GM23338 (cell line): ENCODE data around the gene PAPPA2. TPM values are rescaled to one million over a fixed set of nuclear protein-coding genes. Genes with fewer than 3 reads are reported as not detected.

ENCODE experiments used
- ATAC-seq: fragments of 200-7000 bp; cut with Tn5 transposase; 3 replicates; pipeline ENCODE4 v1.9.1; 2020
- DNase-seq: peaks from one replicate; pipeline ENCODE4 v3.0.0-alpha.2; 2015; ENCODE audit warnings: low spot score
- H2AFZ ChIP-seq: fragments of 200-600 bp; sonication (generic); 2 replicates; pipeline ENCODE4 v1.8.0; 2016; ENCODE audit warnings: antibody characterized with exemption, mild to moderate bottlenecking, moderate library complexity
- H3F3A ChIP-seq: fragments of 200-600 bp; sonication (generic); replicated peaks from 2 replicates; pipeline ENCODE4 v1.8.0; 2017; ENCODE audit warnings: antibody characterized with exemption, mixed run types, low read depth
- H3K27ac ChIP-seq: fragments of 200-600 bp; sonication (generic); 2 replicates; pipeline ENCODE4 v1.6.1; 2016; ENCODE audit warnings: low read depth
- H3K27me3 ChIP-seq: fragments of 200-600 bp; sonication (generic); 2 replicates; pipeline ENCODE4 v1.8.0; 2016; ENCODE audit warnings: mild to moderate bottlenecking, mixed run types, moderate library complexity; ENCODE audit not compliant: insufficient read depth
- H3K36me3 ChIP-seq: fragments of 200-600 bp; sonication (generic); 2 replicates; pipeline ENCODE4 v1.8.0; 2016; ENCODE audit warnings: mild to moderate bottlenecking; ENCODE audit not compliant: insufficient read depth
- H3K4me1 ChIP-seq: fragments of 200-600 bp; sonication (generic); 2 replicates; pipeline ENCODE4 v1.8.0; 2016; ENCODE audit warnings: mild to moderate bottlenecking, moderate library complexity; ENCODE audit not compliant: insufficient read depth
- H3K4me2 ChIP-seq: fragments of 200-600 bp; sonication (generic); 2 replicates; pipeline ENCODE4 v1.7.1; 2017; ENCODE audit warnings: mixed run types
- H3K4me3 ChIP-seq: fragments of 200-600 bp; sonication (generic); 2 replicates; pipeline ENCODE4 v1.6.1; 2016; ENCODE audit warnings: mixed run types
- H3K79me2 ChIP-seq: fragments of 200-600 bp; sonication (generic); replicated peaks from 2 replicates; pipeline ENCODE4 v1.8.0; 2017; ENCODE audit warnings: mild to moderate bottlenecking; ENCODE audit not compliant: insufficient read depth
- H3K9me2 ChIP-seq: fragments of 200-600 bp; sonication (generic); 2 replicates; pipeline ENCODE4 v1.8.0; 2017; ENCODE audit not compliant: insufficient read depth
- H4K20me1 ChIP-seq: fragments of 200-600 bp; sonication (generic); replicated peaks from 2 replicates; pipeline ENCODE4 v1.8.0; 2017; ENCODE audit warnings: mild to moderate bottlenecking; ENCODE audit not compliant: insufficient read depth
- H3K27ac Mint-ChIP-seq: 2 replicates; pipeline ENCODE4 v1.8.0; 2020; ENCODE audit warnings: inconsistent platforms, mild to moderate bottlenecking, moderate library complexity, mixed read lengths
- H3K27me3 Mint-ChIP-seq: 3 replicates; pipeline ENCODE4 v1.8.0; 2022; ENCODE audit warnings: low read depth, mild to moderate bottlenecking, moderate library complexity, mixed read lengths, inconsistent platforms; ENCODE audit not compliant: insufficient read depth, poor library complexity
- H3K36me3 Mint-ChIP-seq: 3 replicates; pipeline ENCODE4 v1.8.0; 2021; ENCODE audit warnings: low read depth, mild to moderate bottlenecking, inconsistent platforms, moderate library complexity, mixed read lengths
- H3K4me1 Mint-ChIP-seq: 3 replicates; pipeline ENCODE4 v1.8.0; 2020; ENCODE audit warnings: mild to moderate bottlenecking, inconsistent platforms, mixed read lengths
- H3K4me3 Mint-ChIP-seq: 3 replicates; pipeline ENCODE4 v1.8.0; 2021; ENCODE audit warnings: moderate library complexity, mild to moderate bottlenecking, inconsistent platforms, mixed read lengths
- H3K9me3 Mint-ChIP-seq: 3 replicates; pipeline ENCODE4 v1.8.0; 2020; ENCODE audit warnings: moderate library complexity, mild to moderate bottlenecking, inconsistent platforms, mixed read lengths
- CREB1 ChIP-seq: fragments of 250-450 bp; sonication (Bioruptor Pico); IDR thresholded peaks from 2 replicates; pipeline ENCODE4 v1.5.0; 2020; ENCODE audit warnings: low read depth, mild to moderate bottlenecking, moderate library complexity
- EZH2 ChIP-seq: fragments of 200-600 bp; sonication (generic); IDR thresholded peaks from one replicate; pipeline ENCODE4 v1.8.0; 2017; ENCODE audit warnings: antibody characterized with exemption, mild to moderate bottlenecking, low read depth; ENCODE audit not compliant: unreplicated experiment
- EZH2phosphoT487 ChIP-seq: fragments of 200-600 bp; sonication (generic); IDR thresholded peaks from one replicate; pipeline ENCODE4 v1.8.1; 2018; ENCODE audit warnings: antibody characterized with exemption; ENCODE audit not compliant: unreplicated experiment
- JUNB ChIP-seq: IDR thresholded peaks from one replicate; pipeline ENCODE4 v1.6.1; 2016; ENCODE audit warnings: antibody characterized with exemption; ENCODE audit not compliant: unreplicated experiment
- POLR2AphosphoS5 ChIP-seq: IDR thresholded peaks from 2 replicates; pipeline ENCODE4 v1.6.1; 2016; ENCODE audit warnings: antibody characterized with exemption, low read depth
- STAT1 ChIP-seq: IDR thresholded peaks from one replicate; pipeline ENCODE4 v1.6.1; 2016; ENCODE audit warnings: antibody characterized with exemption; ENCODE audit not compliant: unreplicated experiment
- ZNF114 ChIP-seq: fragments of 250-450 bp; sonication (Bioruptor Pico); IDR thresholded peaks from 2 replicates; pipeline ENCODE4 v1.5.0; 2020; ENCODE audit warnings: mild to moderate bottlenecking, moderate library complexity
- ZNF331 ChIP-seq: fragments of 250-450 bp; sonication (Bioruptor Pico); IDR thresholded peaks from 2 replicates; pipeline ENCODE4 v1.5.0; 2020; ENCODE audit warnings: low read depth, mild to moderate bottlenecking, moderate library complexity
- polyA plus RNA-seq: library from polyadenylated mRNA; unstranded; fragments of >200 nt; fragmentation: Nextera tagmentation; extraction: Ambion mirVana; gene quantifications from 2 replicates; pipeline ENCODE4 v1.2.1, GENCODE V29; 2016
- total RNA-seq: library from RNA; depleted of rRNA; stranded (reverse); fragments of >200 nt; shearing (Covaris generic); gene quantifications from 2 replicates; pipeline ENCODE4 v1.2.3, GENCODE V29; 2014
- TF ChIP-seq, protein P1 (sequence below): fragments of 250-450 bp; sonication (Bioruptor Pico); IDR thresholded peaks from 2 replicates; pipeline ENCODE4 v1.5.0; 2020; ENCODE audit warnings: mild to moderate bottlenecking, moderate library complexity
- TF ChIP-seq, protein P2 (sequence below), 2 experiments: fragments of 200-600 bp in 1 of 2; sonication (generic) in 1 of 2; conservative IDR thresholded peaks; 2 replicates each; pipeline versions ENCODE4 v1.5.1 to v1.6.1; 2016 to 2017; ENCODE audit warnings: antibody characterized with exemption in 2 of 2, low read depth in 2 of 2, mild to moderate bottlenecking in 2 of 2, moderate library complexity in 1 of 2
- TF ChIP-seq, protein P3 (sequence below): IDR thresholded peaks from 2 replicates; pipeline ENCODE4 v1.6.1; 2016; ENCODE audit warnings: antibody characterized with exemption

Gene PAPPA2
- total and polyA plus RNA-seq, 2 experiments from 2014 or later, result 1.4 to 1.7 TPM

DNA sequence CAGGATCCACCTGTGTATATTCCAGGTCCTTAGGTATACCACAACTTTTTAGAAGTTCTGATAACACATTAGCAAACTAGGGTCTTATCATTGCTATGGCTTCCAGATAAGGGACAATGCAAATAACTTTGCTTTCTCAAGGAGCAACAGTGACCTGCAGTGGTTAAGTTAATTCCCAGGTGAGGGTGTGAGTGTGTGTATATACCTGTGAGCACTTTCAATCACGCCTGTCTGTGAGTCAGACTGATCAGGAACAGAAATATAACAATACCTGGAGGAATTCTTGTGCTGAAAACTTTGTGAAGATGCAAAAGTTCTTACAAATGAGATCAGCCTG lies 317.0 kb downstream of the PAPPA2 start:
- no peak for DNase-seq
- H3K4me1 Mint-ChIP-seq, result peaks cover 3% of the 10 kb centered on the region; the same call in 1 of the 3 replicates

More for the DNA sequence above, 317.0 kb downstream of the PAPPA2 start:
- Mint-ChIP-seq H3K36me3 (no peaks in the 10 kb centered on the region), H3K27me3 (no peaks in the 10 kb centered on the region), H3K4me3 (no peak overlapping the region), H3K27ac (no peak overlapping the region), H3K9me3 (no peaks in the 10 kb centered on the region)
- Histone ChIP-seq H3K4me1 (no peaks in the 10 kb centered on the region), H3K9me2 (no peaks in the 10 kb centered on the region), H3K4me3 (no peak overlapping the region), H2AFZ (no peak overlapping the region), H4K20me1 (no peaks in the 10 kb centered on the region), H3K36me3 (no peaks in the 10 kb centered on the region), H3F3A (no peaks in the 10 kb centered on the region), H3K27ac (no peak overlapping the region), H3K4me2 (no peak overlapping the region), H3K79me2 (no peaks in the 10 kb centered on the region), H3K27me3 (no peaks in the 10 kb centered on the region)
- ATAC-seq, result no peak
- TF ChIP-seq EZH2phosphoT487, result no peak
- TF ChIP-seq, protein P1, sequence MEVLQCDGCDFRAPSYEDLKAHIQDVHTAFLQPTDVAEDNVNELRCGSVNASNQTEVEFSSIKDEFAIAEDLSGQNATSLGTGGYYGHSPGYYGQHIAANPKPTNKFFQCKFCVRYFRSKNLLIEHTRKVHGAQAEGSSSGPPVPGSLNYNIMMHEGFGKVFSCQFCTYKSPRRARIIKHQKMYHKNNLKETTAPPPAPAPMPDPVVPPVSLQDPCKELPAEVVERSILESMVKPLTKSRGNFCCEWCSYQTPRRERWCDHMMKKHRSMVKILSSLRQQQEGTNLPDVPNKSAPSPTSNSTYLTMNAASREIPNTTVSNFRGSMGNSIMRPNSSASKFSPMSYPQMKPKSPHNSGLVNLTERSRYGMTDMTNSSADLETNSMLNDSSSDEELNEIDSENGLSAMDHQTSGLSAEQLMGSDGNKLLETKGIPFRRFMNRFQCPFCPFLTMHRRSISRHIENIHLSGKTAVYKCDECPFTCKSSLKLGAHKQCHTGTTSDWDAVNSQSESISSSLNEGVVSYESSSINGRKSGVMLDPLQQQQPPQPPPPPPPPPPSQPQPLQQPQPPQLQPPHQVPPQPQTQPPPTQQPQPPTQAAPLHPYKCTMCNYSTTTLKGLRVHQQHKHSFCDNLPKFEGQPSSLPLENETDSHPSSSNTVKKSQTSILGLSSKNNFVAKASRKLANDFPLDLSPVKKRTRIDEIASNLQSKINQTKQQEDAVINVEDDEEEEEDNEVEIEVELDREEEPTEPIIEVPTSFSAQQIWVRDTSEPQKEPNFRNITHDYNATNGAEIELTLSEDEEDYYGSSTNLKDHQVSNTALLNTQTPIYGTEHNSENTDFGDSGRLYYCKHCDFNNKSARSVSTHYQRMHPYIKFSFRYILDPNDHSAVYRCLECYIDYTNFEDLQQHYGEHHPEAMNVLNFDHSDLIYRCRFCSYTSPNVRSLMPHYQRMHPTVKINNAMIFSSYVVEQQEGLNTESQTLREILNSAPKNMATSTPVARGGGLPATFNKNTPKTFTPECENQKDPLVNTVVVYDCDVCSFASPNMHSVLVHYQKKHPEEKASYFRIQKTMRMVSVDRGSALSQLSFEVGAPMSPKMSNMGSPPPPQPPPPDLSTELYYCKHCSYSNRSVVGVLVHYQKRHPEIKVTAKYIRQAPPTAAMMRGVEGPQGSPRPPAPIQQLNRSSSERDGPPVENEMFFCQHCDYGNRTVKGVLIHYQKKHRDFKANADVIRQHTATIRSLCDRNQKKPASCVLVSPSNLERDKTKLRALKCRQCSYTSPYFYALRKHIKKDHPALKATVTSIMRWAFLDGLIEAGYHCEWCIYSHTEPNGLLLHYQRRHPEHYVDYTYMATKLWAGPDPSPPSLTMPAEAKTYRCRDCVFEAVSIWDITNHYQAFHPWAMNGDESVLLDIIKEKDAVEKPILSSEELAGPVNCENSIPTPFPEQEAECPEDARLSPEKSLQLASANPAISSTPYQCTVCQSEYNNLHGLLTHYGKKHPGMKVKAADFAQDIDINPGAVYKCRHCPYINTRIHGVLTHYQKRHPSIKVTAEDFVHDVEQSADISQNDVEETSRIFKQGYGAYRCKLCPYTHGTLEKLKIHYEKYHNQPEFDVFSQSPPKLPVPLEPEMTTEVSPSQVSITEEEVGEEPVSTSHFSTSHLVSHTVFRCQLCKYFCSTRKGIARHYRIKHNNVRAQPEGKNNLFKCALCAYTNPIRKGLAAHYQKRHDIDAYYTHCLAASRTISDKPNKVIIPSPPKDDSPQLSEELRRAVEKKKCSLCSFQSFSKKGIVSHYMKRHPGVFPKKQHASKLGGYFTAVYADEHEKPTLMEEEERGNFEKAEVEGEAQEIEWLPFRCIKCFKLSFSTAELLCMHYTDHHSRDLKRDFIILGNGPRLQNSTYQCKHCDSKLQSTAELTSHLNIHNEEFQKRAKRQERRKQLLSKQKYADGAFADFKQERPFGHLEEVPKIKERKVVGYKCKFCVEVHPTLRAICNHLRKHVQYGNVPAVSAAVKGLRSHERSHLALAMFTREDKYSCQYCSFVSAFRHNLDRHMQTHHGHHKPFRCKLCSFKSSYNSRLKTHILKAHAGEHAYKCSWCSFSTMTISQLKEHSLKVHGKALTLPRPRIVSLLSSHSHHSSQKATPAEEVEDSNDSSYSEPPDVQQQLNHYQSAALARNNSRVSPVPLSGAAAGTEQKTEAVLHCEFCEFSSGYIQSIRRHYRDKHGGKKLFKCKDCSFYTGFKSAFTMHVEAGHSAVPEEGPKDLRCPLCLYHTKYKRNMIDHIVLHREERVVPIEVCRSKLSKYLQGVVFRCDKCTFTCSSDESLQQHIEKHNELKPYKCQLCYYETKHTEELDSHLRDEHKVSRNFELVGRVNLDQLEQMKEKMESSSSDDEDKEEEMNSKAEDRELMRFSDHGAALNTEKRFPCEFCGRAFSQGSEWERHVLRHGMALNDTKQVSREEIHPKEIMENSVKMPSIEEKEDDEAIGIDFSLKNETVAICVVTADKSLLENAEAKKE (CRISPR knock-in tag), result no peak
- TF ChIP-seq JUNB, result no peak
- TF ChIP-seq ZNF331 (CRISPR knock-in tag), result no peak
- no peak for TF ChIP-seq CREB1
- no peak for TF ChIP-seq ZNF114 (CRISPR knock-in tag)
- TF ChIP-seq, protein P2, sequence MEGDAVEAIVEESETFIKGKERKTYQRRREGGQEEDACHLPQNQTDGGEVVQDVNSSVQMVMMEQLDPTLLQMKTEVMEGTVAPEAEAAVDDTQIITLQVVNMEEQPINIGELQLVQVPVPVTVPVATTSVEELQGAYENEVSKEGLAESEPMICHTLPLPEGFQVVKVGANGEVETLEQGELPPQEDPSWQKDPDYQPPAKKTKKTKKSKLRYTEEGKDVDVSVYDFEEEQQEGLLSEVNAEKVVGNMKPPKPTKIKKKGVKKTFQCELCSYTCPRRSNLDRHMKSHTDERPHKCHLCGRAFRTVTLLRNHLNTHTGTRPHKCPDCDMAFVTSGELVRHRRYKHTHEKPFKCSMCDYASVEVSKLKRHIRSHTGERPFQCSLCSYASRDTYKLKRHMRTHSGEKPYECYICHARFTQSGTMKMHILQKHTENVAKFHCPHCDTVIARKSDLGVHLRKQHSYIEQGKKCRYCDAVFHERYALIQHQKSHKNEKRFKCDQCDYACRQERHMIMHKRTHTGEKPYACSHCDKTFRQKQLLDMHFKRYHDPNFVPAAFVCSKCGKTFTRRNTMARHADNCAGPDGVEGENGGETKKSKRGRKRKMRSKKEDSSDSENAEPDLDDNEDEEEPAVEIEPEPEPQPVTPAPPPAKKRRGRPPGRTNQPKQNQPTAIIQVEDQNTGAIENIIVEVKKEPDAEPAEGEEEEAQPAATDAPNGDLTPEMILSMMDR (conservative IDR thresholded peaks at IDR 0.05; ENCODE audit: low read depth in 2 of 2), result no peak
- TF ChIP-seq POLR2AphosphoS5, result no peak
- TF ChIP-seq EZH2, result no peak
- TF ChIP-seq STAT1, result no peak
- TF ChIP-seq, protein P3, sequence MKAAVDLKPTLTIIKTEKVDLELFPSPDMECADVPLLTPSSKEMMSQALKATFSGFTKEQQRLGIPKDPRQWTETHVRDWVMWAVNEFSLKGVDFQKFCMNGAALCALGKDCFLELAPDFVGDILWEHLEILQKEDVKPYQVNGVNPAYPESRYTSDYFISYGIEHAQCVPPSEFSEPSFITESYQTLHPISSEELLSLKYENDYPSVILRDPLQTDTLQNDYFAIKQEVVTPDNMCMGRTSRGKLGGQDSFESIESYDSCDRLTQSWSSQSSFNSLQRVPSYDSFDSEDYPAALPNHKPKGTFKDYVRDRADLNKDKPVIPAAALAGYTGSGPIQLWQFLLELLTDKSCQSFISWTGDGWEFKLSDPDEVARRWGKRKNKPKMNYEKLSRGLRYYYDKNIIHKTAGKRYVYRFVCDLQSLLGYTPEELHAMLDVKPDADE, result no peak
